Measurements from ENCODE around the gene TEX13D. TPM values are rescaled to one million over a fixed set of nuclear protein-coding genes. Genes with fewer than 3 reads are reported as not detected.
"Not testable (repeated sequence)": the region's sequence is repeated elsewhere in the genome, so short reads cannot be mapped to it uniquely, and the experiment has no call there.

Gene TEX13D
- not detected for total RNA-seq

DNA sequence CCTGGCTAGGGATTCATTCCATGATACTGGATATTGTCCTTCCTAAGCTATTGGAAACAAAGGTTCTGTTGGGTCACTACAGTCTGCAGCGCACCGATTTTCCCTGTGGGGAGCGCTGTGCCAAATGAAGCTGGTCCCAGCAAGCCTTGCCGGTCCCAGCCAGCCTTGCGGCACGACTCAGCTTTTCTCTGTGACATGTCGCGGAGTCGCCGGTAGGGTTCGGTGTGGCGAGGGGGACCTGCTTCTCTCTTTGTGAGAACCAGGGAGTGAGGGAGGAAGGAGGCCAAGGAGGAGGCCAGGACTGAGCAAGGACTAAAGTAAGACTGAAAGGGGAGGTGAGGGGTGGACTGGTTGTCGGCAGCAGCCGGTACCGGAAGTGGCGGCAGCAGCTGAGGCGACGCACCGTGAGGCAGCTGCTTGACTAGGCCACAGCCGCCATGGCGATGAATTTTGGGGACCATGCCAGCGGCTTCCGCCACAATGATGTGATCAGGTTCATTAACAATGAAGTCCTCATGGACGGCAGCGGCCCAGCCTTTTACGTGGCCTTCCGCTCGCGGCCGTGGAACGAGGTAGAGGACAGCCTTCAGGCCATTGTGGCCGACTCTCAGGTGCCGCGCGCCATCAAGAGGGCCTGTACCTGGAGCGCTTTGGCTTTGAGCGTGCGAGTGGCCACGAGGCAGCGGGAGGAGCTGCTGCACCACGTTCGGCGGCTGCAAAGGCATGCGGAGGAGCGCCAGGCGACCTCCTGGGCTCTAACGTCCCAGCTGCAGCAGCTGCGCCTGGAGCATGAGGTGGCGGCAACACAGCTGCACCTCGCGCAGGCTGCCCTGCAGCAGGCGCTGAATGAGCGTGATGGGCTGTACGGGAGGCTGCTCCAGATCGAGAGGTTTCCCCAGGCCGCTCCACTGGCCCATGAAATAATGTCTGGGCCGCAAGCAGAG lies at the start of gene TEX13D:
Gene TEX13D (plus strand): TSS at position 180 of the 944 bp plus-strand sequence. CDS start 258 bp downstream, at position 438.
- Mint-ChIP-seq H3K9me3 (ENCODE audit: low read depth) (no peaks in the 10 kb centered on the region), H3K27me3 (no peaks in the 10 kb centered on the region), H3K36me3 (no peaks in the 10 kb centered on the region), H3K4me1 (peaks cover 35% of the 10 kb centered on the region), H3K27ac (no peak within 1 kb of the TSS), H3K4me3 (no peak within 1 kb of the TSS)
- ATAC-seq (no peak), DNase-seq (no peak)
- CTCF ChIA-PET, result no interaction called here

DNA sequence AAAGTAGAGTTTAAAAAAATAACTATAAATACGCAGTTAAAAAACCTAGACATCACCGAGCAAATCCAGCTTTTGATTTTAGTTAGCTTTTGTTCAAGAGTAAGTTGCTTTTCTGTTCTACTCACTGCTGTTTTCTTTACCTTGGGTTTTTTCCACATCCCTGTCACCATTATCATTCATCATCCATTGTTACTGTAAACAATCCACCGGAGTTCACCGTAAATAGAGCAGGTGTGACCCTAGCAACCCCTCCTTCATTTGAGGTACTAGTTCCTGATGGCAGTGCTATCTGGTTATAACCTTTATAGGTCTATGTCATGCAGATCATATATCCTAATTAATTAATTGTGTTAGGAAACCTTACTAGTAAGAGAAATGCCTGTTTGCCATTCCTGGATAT lies 43.0 kb upstream of the TEX13D start:
- Mint-ChIP-seq H3K4me1 (no peaks in the 10 kb centered on the region), H3K36me3 (peaks cover 6% of the 10 kb centered on the region), H3K4me3 (no peak overlapping the region), H3K27ac (no peak overlapping the region), H3K9me3 (ENCODE audit: low read depth) (peaks cover 2% of the 10 kb centered on the region), H3K27me3 (peaks cover 2% of the 10 kb centered on the region)
- DNase-seq (no peak), ATAC-seq (no peak)
- CTCF ChIA-PET, result interaction anchor here (0.6 kb wide), 1 partner anchor 29 kb away, joined by 5 read pairs; no protein-coding TSS in a partner anchor

DNA sequence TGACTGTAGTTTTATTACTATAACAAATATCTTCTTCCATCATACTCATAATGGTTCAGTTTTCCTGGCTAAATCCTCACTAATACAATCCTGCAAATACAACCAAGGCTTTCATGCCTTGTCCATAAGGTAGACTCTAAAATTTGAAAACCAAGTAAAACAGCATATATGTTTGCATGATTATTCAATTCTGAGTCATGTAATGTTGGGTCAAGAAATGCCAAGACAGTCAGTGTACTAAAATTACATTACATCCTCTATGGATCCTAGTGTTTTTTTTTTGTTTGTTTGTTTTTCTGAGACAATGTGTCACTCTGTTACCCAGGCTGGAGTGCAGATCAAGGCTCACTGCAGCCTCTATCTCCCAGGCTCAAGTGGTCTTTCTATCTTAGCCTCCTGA lies 38.6 kb upstream of the TEX13D start:
- H3K27me3 Mint-ChIP-seq, result no peaks in the 10 kb centered on the region
- H3K36me3 Mint-ChIP-seq, result peaks cover 8% of the 10 kb centered on the region
- no peak overlapping the region for H3K4me3 Mint-ChIP-seq
- H3K4me1 Mint-ChIP-seq, result no peaks in the 10 kb centered on the region
- no peak for DNase-seq
- no peak for ATAC-seq
- no peak overlapping the region for H3K27ac Mint-ChIP-seq
- CTCF ChIA-PET, result no interaction called here
- peaks cover 2% of the 10 kb centered on the region for H3K9me3 Mint-ChIP-seq (ENCODE audit: low read depth)

DNA sequence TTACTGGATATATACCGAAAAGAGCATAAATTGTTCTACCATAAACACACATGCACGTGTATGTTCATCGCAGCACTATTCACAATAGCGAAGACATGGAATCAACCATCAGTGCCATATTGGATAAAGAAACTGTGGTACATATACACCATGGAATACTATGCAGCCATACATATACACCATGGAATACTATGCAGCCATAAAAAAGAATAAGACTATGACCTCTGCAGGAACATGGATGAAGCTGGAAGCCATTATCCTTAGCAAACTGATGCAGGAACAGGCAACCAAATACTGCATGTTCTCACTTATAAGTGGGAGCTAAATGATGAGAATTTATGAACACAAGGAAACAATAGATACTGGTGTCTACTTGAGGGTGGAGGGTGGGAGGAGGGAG lies 33.1 kb upstream of the TEX13D start:
- H3K4me3 Mint-ChIP-seq; H3K36me3 Mint-ChIP-seq; DNase-seq; H3K9me3 Mint-ChIP-seq (ENCODE audit: low read depth); CTCF ChIA-PET; ATAC-seq; H3K27ac Mint-ChIP-seq; H3K27me3 Mint-ChIP-seq: not testable (repeated sequence)
- peaks cover 13% of the 10 kb centered on the region for H3K4me1 Mint-ChIP-seq

DNA sequence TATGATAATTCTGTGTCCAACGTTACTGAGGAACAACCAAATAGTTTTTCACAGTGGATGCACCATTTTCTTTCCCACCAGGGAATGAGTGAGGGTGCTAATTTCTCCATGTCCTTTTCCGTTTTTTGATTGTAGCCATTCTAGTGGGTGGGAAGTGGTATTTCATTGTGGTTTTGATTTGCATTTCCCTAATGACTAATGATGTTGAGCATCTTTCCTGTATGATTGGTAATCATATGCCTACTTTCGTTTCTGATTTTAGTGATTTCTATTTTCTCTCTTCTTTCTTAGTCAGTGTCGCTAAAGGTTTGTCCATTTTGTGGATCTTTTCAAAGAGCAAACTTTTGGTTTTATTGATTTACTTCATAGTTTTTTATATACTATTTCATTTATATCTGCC lies 32.1 kb upstream of the TEX13D start:
- ATAC-seq, result peak; percentile 57
- peak overlapping the region; percentile 64 for H3K4me3 Mint-ChIP-seq
- no peaks in the 10 kb centered on the region for H3K9me3 Mint-ChIP-seq (ENCODE audit: low read depth)
- peaks cover 8% of the 10 kb centered on the region for H3K36me3 Mint-ChIP-seq
- peaks cover 13% of the 10 kb centered on the region for H3K4me1 Mint-ChIP-seq
- no peaks in the 10 kb centered on the region for H3K27me3 Mint-ChIP-seq
- DNase-seq, result no peak
- CTCF ChIA-PET, result no interaction called here
- H3K27ac Mint-ChIP-seq, result peak overlapping the region; percentile 84

DNA sequence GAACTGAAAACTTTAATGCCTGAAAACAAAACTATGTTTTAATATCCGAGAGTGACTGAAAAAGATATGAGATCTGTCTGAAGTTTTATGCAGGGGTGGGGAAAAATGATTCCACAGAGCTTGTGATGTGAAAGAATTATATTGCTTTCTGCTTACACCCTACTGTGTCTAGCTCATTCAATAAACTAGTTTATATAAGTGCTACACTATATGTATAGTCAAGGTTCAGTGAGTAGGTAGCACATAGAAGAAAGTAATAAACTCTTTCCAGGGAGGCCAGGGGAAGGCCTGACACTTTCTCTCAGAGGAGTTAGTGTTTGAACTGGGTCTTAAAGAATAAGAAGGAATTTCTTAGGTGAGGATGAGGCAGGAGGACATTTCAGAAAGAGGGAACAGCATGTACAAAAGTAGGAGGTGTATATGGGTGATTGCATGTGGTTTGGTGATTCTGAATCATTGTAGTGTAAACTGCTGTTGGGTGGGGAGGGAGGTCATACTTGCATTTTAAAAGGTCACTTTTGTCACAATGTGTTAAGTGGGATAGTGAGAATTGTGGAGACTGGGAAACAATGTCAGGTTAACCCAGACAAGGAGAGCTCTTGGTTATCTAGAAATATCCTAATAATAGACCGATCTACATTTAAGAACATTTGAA lies 25.1 kb upstream of the TEX13D start:
- Mint-ChIP-seq H3K4me3 (no peak overlapping the region), H3K36me3 (peaks cover 11% of the 10 kb centered on the region), H3K4me1 (peaks cover 12% of the 10 kb centered on the region), H3K27ac (no peak overlapping the region), H3K9me3 (ENCODE audit: low read depth) (peaks cover 3% of the 10 kb centered on the region), H3K27me3 (no peaks in the 10 kb centered on the region)
- no peak for ATAC-seq
- DNase-seq, result no peak
- CTCF ChIA-PET, result no interaction called here

DNA sequence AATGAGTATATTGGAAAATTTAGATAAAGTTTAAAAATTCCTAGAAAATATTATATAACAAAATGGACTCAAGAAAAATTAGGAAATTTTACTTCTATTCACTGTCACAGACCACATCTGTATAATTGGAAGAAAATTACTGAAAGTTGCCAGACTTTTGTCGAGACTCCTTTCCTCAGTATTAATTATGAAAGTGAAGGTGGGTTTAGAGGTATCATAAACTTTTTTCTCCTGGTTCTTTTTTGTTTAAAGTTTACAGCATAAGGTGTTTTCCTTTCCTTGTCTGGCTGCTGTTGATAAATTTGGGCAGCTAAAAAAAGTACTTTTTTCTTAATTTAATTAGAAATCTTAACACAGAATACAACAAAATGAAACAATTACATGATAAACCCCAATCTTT lies 6.7 kb upstream of the TEX13D start:
- no peak overlapping the region for H3K4me3 Mint-ChIP-seq

DNA sequence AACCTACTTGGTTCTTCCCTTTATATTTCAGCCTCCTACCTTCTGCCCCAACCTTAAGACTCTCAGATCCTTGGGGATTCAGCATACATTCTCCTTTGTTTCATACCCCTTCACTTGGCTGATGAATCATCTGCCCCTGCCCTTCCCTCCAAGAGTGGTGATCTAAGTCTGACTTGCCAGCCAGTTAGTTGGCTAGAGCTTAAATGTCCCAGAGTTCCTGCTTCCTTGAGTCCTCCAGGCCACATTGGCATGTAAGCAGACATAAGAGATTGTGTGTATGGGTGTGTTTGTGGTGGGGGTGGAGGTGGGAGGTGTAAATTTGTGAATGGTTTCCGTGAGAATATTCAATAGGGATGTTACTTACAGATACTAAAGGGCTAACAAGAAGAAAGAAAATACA lies 3.7 kb upstream of the TEX13D start:
- ATAC-seq (no peak), DNase-seq (no peak)
- H3K4me3 Mint-ChIP-seq, result no peak overlapping the region
- no peaks in the 10 kb centered on the region for H3K36me3 Mint-ChIP-seq
- H3K27ac Mint-ChIP-seq, result no peak overlapping the region
- no peaks in the 10 kb centered on the region for H3K9me3 Mint-ChIP-seq (ENCODE audit: low read depth)
- peaks cover 19% of the 10 kb centered on the region for H3K4me1 Mint-ChIP-seq
- CTCF ChIA-PET, result no interaction called here
- no peaks in the 10 kb centered on the region for H3K27me3 Mint-ChIP-seq

More for the DNA sequence above, 6.7 kb upstream of the TEX13D start:
- H3K27me3 Mint-ChIP-seq, result no peaks in the 10 kb centered on the region
- DNase-seq (no peak), ATAC-seq (no peak)
- peaks cover 14% of the 10 kb centered on the region for H3K4me1 Mint-ChIP-seq
- H3K9me3 Mint-ChIP-seq (ENCODE audit: low read depth), result no peaks in the 10 kb centered on the region
- no peaks in the 10 kb centered on the region for H3K36me3 Mint-ChIP-seq
- H3K27ac Mint-ChIP-seq, result no peak overlapping the region
- CTCF ChIA-PET, result no interaction called here

DNA sequence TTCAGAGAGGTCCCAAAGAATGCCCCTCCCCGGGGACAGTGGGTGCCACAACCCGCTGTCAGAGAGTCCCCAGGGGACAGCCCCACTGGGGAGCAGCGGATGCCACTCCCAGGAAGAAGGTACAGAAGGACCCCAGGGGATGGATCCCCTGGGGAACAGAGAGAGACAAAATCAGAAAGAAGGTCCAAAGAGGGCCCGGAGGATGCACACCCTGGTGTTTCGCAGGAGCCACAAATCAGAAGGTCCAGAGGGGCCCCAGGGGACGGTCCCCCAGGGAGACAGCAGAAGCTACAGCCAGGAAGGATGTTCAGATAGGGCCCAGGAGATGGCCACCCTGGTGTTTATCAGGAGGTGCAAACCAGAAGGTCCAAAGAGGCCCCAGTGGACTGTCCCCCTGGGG lies 1.4 kb downstream of the TEX13D start:
- Mint-ChIP-seq H3K27ac (no peak overlapping the region), H3K4me3 (no peak overlapping the region), H3K4me1 (peaks cover 32% of the 10 kb centered on the region), H3K27me3 (no peaks in the 10 kb centered on the region), H3K9me3 (ENCODE audit: low read depth) (no peaks in the 10 kb centered on the region), H3K36me3 (no peaks in the 10 kb centered on the region)
- no peak for ATAC-seq
- no peak for DNase-seq
- CTCF ChIA-PET, result no interaction called here

DNA sequence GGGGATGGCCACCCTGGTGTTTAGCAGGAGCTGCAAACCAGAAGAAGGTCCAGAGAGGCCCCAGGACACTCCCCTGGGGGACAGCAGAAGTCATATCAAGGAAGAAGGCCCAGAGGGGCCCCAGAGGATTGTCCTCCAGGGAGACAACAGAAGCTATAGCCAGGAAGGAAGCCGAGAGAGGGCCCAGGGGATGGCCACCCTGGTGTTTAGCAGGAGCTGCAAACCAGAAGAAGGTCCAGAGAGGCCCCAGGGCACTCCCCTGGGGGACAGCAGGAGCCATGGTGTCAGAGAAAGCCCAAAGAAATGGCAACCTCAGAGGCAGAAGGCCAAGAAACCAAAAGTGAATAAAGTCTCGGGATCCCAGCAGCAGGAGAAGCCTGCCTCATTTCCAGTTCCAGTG lies 2.1 kb downstream of the TEX13D start:
- H3K36me3 Mint-ChIP-seq; CTCF ChIA-PET; H3K9me3 Mint-ChIP-seq (ENCODE audit: low read depth); H3K27me3 Mint-ChIP-seq; H3K27ac Mint-ChIP-seq; H3K4me3 Mint-ChIP-seq; DNase-seq; ATAC-seq: not testable (repeated sequence)
- peaks cover 35% of the 10 kb centered on the region for H3K4me1 Mint-ChIP-seq

DNA sequence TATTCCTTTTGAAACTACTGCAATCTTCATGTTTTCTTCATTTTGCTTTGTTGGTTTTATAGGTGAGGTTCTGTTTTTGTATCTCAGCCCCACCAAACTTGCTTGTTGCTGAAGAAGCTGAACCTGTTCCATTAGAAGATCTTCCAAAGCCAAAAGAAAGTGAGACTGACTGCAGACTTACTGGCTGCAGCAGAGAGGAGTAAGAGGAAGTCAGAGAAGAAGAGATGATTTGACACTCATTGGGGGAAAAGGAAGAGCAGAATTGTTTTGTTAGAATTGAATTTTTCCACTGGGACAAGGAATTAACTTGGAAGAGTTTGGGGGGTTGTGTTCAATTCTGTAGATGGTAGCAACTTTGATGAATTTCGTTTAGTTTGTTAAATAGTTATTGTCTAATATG lies 3.1 kb downstream of the TEX13D start:
- H3K36me3 Mint-ChIP-seq, result no peaks in the 10 kb centered on the region
- no peaks in the 10 kb centered on the region for H3K27me3 Mint-ChIP-seq
- no peak for DNase-seq
- no peaks in the 10 kb centered on the region for H3K9me3 Mint-ChIP-seq (ENCODE audit: low read depth)
- CTCF ChIA-PET, result interaction anchor here (1.2 kb wide), 1 partner anchor 119 kb away, joined by 3 read pairs; no protein-coding TSS in a partner anchor
- peak overlapping the region; percentile 10 for H3K27ac Mint-ChIP-seq
- H3K4me1 Mint-ChIP-seq, result peaks cover 32% of the 10 kb centered on the region
- no peak overlapping the region for H3K4me3 Mint-ChIP-seq
- no peak for ATAC-seq

DNA sequence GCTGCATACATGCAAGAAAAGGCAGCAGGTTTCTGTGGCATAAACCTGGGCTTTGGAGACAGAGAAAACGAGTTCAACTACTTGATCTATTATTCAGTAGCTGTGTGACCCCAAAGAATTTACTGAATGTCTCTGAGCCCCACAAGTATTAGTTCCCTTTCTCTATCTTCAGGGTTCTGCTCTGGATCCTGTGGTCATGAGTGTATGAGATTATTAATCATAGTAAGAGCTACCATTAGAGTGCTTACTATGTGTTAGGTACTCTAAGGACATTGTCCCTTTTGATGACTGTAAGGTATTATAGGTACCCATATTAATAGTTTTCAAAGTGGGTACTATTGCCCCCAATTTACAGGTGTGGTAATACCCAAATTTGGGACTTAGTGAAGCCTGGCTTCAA lies 5.5 kb downstream of the TEX13D start:
- H3K4me3 Mint-ChIP-seq, result no peak overlapping the region
- CTCF ChIA-PET, result no interaction called here
- no peak overlapping the region for H3K27ac Mint-ChIP-seq
- no peaks in the 10 kb centered on the region for H3K27me3 Mint-ChIP-seq
- ATAC-seq (no peak), DNase-seq (no peak)
- H3K9me3 Mint-ChIP-seq (ENCODE audit: low read depth), result no peaks in the 10 kb centered on the region
- H3K4me1 Mint-ChIP-seq, result peaks cover 43% of the 10 kb centered on the region
- H3K36me3 Mint-ChIP-seq, result no peaks in the 10 kb centered on the region

DNA sequence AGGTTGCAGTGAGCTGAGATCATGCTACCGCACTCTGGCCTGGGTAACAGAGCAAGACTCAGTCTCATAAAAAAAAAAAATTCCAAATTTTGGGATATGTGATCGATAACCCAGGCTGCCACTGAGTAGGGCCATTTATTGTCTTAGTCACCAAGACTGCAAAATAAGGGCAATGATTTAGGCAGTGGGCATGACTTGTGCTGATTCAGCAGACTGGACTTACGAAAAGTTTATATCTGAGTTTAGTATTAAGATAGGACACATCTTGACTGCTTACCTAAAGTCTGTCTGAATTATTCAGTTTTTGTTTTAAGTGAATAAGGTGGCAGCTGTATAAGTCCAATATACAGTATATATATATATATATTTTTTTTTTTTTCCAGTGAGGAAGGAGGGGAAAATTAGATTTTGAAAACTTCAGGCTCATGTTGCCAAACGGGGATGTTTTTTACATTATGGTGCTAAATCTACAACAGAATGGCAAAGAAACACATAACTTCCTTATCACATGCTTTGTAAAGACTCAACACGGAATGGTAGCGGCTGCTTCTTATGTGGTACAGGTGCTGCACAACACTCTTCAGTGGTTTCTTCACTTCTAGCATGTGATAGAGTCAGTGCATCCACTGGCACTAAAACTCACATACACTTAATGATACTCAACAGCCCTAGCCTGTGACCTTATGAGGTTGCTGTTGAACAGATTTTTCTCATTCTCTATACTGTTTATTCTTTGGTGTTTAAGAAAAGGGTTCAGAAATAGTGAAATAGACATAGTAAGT lies 6.5 kb downstream of the TEX13D start:
- H3K27ac Mint-ChIP-seq, result peak overlapping the region; percentile 49
- H3K4me1 Mint-ChIP-seq, result peaks cover 52% of the 10 kb centered on the region
- no peaks in the 10 kb centered on the region for H3K36me3 Mint-ChIP-seq
- CTCF ChIA-PET, result no interaction called here
- ATAC-seq (peak; percentile 31), DNase-seq (peak; percentile 48)
- H3K9me3 Mint-ChIP-seq (ENCODE audit: low read depth), result no peaks in the 10 kb centered on the region
- no peaks in the 10 kb centered on the region for H3K27me3 Mint-ChIP-seq
- no peak overlapping the region for H3K4me3 Mint-ChIP-seq
